ENCODE measurements around the gene ZEB2.

Gene ZEB2

GRCh38 chr2:144343145-144343544, 176.8 kb downstream of the ZEB2 start:
- DNase-seq, result no peak

- no peak for DNase-seq
Measured at GRCh38 chr2:144341538-144341937, 178.4 kb downstream of the ZEB2 start.

- no peak for DNase-seq
Measured at GRCh38 chr2:144339048-144339447, 180.9 kb downstream of the ZEB2 start.

GRCh38 chr2:144334551-144334950, 185.4 kb downstream of the ZEB2 start:
- DNase-seq, result no peak
